T47D (cell line): ENCODE measurements around the gene PER2.
A peak's percentile ranks its signal among the peaks of the same experiment; 100 is the strongest.

Experiments used
- DNase-seq, 2 experiments: peaks; one replicate each; pipeline versions ENCODE4 v3.0.0 to v3.0.0-alpha.2; 2011 to 2012; ENCODE audit warnings: low read depth in 1 of 2, low spot score in 1 of 2
- JUND ChIP-seq: IDR thresholded peaks from 2 replicates; pipeline ENCODE4 v1.6.1; 2012; ENCODE audit warnings: low read depth
- in situ Hi-C: cut with HindIII; loops from 2 replicates; pipeline ENCODE4 v1.10.0; 2016; ENCODE audit warnings: low sequenced_read_pairs, low pct_unique_long_range_greater_than_20kb

Gene PER2

DNA sequence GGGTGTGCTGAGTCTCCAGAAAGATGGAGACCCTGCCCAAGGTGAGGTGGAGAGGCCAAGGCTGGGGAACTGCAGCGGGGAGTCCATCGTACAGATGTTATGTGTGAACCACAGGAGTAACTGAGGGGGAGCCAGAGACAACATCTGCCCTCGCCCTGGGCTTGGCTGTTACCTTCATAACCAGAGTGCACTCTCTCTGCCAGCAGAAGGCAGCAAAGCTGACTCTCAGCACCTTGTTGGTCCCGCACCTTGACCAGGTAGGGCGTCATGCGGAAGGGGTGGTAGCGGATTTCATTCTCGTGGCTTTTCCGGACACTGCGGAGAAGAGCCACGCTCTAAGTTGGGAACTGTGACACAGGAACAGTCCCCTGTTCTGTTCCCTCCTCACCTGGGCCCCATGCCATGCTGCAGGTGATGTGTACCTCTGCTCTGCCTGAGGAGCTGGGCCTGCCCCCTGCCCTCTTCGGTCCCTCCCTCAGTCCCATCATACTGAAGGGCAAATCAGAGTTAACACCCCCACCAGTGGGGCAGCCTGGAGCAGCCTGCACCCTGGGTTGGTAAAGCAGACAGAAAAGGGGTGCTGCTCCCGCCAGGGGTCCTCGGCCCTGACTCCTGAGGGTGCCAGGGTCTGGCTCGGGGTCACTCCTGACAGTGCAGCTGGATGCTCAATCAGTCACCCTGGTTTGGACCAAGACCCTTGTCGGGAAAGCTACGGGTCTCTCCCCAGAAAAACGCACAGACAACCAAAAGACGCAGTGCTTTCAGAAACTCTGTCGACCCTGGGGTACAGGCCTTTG is 20.3 kb downstream of the PER2 start:
- DNase-seq: no peak
- no peak for TF ChIP-seq JUND
- in situ Hi-C loops: no loop called here

DNA sequence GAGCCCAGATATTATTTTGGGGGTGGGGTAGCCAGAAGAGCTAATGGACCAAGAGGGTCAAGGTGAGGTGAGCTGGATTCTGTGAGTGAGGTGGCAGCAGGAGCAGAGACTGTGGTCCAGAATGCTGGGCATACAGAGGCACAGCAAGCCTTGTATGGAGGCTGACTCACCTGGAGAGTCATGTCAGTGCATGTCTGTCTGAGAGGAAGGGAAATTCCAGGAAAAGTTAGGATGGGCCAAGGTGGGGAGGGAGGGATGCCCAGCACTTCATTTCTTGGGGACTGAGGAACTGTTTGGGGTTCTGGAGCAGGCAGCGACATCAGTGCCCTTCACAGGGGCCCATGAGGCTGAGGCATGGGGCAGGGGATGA is 21.1 kb downstream of the PER2 start:
- no peak for TF ChIP-seq JUND
- in situ Hi-C loops: no loop called here
- no peak for DNase-seq

DNA sequence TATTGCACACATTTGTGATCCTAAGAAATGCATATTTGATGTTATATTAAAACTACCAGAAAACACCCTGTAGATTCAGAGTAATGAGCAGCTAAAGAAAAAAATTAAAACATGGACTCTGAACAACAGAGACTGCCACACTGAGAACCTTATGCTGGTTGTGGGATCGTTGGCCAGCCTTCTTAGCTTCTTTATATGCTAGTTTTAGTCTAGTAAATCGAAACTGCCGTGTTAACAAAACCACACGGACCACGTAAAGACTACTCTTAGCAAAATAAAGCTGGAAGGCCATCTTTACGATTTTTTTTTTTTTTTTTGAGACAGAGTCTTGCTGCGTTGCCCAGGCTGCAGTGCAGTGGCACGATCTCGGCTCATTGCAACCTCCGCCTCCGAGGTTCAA is 22.8 kb downstream of the PER2 start:
- TF ChIP-seq JUND: no peak
- in situ Hi-C loops: no loop called here
- DNase-seq: no peak

DNA sequence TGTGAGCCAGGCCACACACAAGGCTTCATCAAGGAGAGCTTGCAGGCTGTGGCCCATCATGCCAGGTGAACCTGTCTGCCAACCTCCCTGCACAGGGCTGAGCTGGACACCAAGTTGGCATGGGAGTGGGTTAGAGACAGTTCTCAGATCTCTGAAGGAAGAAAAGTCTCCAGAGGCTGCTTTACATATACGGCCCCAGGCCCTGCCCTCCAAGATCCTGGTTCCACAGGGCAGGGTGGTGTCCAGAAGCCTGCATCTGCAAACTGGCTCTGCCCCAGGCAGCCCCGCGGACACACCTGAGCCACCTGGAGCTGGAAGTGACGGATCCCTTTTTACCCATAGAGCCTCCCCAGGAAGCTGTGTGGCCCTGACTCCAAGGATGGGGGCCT is 24.3 kb downstream of the PER2 start:
- in situ Hi-C loops: no loop called here
- no peak for TF ChIP-seq JUND
- DNase-seq: no peak

DNA sequence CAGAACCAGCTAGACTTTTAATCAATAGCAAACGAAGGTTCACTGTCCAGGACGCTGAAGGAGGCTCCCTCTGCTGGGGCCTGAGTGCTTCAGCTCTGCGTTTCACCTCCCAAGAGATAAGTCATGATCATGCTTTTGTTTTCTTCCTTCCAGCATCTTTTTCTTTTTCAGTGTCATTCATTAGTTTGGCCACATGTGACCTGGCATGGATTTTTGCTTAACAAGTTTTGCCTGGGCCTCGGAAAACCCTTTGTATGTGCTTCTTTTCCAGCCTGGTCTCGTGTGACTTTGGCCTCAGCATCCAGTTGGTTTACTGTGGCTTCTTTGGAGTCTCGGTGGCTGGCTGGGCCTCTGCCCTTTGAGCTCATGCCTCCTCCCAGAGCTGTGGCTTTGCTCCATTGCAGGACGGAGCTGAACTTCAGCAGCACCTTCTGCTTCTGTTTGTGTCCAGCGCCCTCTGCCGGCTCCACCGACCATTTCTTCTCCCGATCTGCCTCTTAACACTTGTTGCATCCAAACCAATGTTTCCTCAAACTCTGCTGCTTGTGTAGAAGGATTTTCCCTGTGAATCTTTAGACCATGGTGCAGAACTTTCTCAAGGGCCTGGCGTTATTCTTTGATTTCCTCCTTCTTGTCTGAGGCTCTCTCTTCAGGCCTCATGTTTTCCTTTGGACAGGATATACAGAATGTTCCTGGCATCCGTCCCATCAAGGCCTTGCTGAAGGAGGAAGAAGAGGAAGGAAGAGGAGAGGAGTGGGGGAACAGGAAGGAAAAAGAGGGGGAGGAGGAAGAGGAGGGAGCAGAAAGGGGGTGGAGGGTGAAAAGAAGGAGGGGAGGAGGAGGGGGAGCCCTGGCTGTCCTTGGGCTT is 25.0 kb downstream of the PER2 start:
- no peak for TF ChIP-seq JUND
- peak; percentile 63 to 89 for DNase-seq
- in situ Hi-C loops: no loop called here

DNA sequence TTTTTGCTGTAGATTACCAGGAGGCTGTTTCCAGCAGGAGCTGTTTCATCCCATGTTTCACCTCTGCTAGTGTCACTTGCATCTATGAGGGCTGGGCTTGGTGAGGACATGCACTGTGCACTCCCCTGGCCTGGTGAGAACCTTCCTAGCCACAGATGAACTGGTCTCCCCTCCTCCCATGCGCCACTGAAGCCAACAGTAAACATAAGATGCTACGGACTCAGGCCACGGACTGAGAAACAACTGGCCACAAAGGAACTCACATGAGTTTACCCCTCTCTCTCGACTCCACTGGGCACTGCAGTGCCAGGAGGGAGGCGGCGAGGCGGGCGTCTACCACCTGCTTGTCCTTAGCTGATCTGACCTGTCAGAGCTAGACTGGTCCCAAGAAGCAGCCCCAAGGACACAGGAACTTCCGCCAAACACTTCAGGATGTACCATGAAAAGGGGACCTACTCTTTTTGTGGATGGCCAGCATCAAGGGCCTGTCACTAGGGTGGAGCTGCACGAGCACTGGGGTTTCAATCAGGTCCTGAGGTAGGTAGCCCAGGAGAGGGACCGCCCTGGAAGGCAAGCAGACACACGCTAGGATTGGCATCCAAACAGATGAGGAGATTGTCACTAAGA is 25.8 kb downstream of the PER2 start:
- in situ Hi-C loops: no loop called here
- TF ChIP-seq JUND: no peak
- DNase-seq: no peak

DNA sequence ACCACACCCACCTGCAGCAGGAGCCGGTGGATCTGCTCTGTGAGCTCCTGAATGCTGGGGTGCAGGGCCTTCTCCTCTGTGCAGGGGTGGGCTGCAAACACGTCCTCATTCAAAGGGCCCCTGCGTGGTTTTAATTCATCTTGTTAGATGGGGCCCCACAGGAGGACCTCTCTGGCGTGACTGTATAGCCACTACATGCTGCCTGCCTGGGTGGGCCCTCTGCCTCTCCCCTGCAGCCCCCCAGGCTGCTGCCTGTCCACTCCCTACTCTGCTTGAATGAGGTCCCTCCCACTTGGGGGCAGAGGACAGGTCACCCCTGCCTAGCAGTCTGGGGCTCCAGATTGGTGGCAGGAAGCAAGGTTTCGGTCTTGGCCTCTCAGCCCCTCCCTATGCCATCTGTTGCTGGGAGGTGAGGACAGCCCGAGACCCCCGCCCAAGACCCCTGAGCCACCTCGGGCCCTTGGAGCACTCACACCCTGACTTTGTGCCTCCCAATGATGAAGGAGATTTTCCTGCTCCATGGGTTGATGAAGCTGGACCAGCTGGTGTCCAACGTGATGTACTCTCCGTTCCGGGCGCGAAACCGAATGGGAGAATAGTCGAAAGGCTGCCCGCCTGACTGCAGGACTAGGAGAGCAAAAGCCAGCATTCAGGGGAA is 26.6 kb downstream of the PER2 start:
- no peak for DNase-seq
- in situ Hi-C loops: no loop called here
- no peak for TF ChIP-seq JUND

DNA sequence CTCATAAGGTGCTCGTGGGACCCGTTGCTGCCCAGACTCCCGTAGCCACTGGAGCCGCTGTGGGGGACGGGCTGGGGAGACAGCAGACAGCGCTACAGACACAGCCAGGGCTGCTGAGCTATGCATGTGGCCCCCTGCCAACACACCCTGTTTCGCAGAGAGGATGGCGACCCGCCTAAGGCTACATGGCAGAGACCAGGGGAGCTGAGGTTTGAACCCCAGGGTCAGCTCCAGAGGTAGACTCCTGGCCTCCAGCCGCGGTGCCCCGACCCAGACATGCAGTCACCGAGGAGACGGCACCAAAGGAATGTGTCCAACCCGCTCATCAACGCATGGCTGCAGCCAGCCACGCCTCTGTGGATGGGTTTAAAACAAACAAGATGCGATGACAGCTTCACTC is 27.5 kb downstream of the PER2 start:
- TF ChIP-seq JUND: no peak
- no peak for DNase-seq
- in situ Hi-C loops: no loop called here

DNA sequence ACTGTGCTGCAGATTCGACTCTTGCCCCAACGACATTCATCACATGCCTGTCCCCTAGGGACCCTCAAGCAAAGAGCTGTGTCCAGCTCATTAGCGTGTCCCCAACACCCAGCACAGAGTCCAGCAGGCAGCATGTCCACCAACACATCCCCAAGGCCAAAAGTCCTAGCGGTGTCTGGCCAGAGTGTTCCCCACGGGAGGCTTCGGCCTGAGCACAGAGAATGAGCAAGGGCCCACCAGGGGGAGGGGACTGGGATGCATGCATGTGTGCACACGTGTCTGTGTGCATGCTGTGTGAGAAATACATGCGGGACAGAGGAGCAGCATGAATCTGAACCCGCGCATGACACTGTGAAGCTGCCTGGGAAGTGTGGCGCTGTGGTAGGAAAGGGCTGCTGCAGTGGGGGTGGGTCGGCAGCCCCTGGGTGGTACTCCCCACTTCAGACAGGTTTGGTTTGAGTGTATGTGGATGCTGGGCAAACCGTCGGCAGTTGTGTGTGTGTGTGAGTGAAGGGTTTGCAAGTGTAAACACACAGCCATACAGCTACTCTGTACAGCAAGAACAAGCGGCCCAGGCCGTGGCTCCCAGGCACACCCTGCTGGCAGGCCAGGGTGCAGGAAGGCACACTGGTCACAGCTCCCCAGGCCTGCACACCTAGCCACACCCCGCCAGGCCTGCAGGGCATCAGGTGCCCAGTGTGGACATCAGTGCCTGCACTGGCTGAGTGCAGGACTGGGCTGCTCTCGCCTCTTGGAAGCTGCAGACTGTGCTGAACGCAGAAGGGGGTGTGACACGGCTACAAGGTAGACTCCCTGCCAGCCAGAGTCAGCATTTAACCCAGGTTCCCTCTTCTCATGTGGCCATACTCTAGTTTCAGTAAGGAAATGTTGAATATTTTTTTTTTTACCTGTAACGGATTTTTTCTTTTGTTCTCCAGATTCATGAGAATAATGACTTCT is 29.1 kb downstream of the PER2 start:
- DNase-seq: peak; percentile 39 to 65
- TF ChIP-seq JUND: no peak
- in situ Hi-C loops: no loop called here

DNA sequence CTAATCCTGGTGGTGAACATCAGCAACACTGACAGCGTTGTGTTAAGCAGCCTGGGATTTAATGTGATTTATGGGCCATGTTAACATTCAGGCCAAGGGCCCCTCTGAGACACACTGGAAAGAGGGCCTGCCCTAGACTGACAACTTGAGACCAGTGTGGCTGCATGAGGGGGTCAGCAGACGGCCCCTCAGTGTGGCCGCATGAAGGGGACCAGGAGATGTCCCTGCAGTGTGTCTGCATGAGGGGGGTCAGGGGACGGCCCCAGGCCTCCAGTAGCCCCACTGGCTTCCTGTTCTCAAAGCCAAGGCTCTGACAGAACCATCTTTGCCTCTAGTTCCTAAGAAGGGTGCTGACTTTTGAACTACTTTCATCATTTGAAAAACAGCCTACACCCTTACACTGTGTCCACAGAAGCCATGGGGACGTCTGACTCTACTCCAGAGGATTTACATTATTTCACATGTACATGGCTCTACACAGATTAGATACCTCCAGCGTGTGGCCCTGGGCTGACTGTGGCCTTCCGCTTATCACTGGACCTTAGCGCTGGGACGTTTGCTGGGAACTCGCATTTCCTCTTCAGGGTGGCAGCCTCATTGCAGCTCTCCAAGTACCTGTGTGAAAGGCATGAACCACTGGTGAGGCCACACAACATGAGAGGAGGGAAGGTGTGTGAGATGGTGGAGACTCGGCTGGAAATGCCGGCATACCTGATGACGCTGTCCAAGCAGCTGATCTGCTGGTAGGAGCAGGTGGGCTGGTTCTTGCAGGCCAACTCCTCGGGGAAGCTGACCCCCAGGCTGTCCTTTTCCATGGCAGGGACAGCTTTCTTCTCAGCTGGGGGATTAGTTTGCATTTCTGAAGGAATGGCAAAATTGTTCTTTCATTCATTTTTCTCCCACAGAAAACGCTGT is 30.4 kb downstream of the PER2 start:
- DNase-seq: no peak
- no peak for TF ChIP-seq JUND
- in situ Hi-C loops: no loop called here
